DND-41 (cell line): ENCODE results near the gene NKX3-2.

Source experiments
- ATAC-seq: fragments of 200-7000 bp; cut with Tn5 transposase; 3 replicates; pipeline ENCODE4 v1.9.1; 2021; ENCODE audit warnings: low read depth; ENCODE audit not compliant: insufficient read depth
- DNase-seq: peaks from one replicate; pipeline ENCODE4 v3.0.0-alpha.2; 2020
- H2AFZ ChIP-seq: 2 replicates; pipeline ENCODE4 v1.6.0; 2012; ENCODE audit warnings: low read depth, low read length
- H3K27ac ChIP-seq: 2 replicates; pipeline ENCODE4 v1.5.1; 2012; ENCODE audit warnings: low read length, inconsistent platforms
- H3K27me3 ChIP-seq: fragments of 200-600 bp; sonication (generic); 2 replicates; pipeline ENCODE4 v1.6.0; 2012; ENCODE audit warnings: low read length, mild to moderate bottlenecking, inconsistent platforms; ENCODE audit not compliant: insufficient read depth, poor library complexity
- H3K36me3 ChIP-seq: 2 replicates; pipeline ENCODE4 v1.5.1; 2012; ENCODE audit warnings: low read length, inconsistent platforms; ENCODE audit not compliant: insufficient read depth
- H3K4me1 ChIP-seq: 2 replicates; pipeline ENCODE4 v1.5.1; 2012; ENCODE audit warnings: mild to moderate bottlenecking, low read length; ENCODE audit not compliant: insufficient read depth
- H3K4me2 ChIP-seq: 2 replicates; pipeline ENCODE4 v1.6.0; 2012; ENCODE audit warnings: mild to moderate bottlenecking, moderate library complexity, low read length, inconsistent platforms; ENCODE audit not compliant: insufficient read depth
- H3K4me3 ChIP-seq, 2 experiments: fragments of 200-600 bp in 1 of 2; shearing (Covaris generic) in 1 of 2; 2 replicates each; pipeline ENCODE4 v1.5.1; 2012 to 2016; ENCODE audit warnings: inconsistent platforms in 2 of 2, low read length in 2 of 2, mild to moderate bottlenecking in 2 of 2, low read depth in 1 of 2, moderate library complexity in 1 of 2
- H3K79me2 ChIP-seq: 2 replicates; pipeline ENCODE4 v1.6.0; 2012; ENCODE audit warnings: low read length, inconsistent platforms; ENCODE audit not compliant: insufficient read depth
- H3K9ac ChIP-seq: 2 replicates; pipeline ENCODE4 v1.6.0; 2012; ENCODE audit warnings: low read depth, mild to moderate bottlenecking, inconsistent platforms, low read length, moderate library complexity
- H3K9me3 ChIP-seq: 2 replicates; pipeline ENCODE4 v1.5.1; 2012; ENCODE audit warnings: low read length, moderate library complexity, mild to moderate bottlenecking, inconsistent platforms; ENCODE audit not compliant: insufficient read depth, severe bottlenecking
- H4K20me1 ChIP-seq: 2 replicates; pipeline ENCODE4 v1.6.0; 2012; ENCODE audit warnings: low read length; ENCODE audit not compliant: insufficient read depth
- EZH2 ChIP-seq: IDR thresholded peaks from 3 replicates; pipeline ENCODE4 v1.6.1; 2012; ENCODE audit warnings: borderline replicate concordance, low read depth, mild to moderate bottlenecking, moderate library complexity, low read length, inconsistent platforms; ENCODE audit not compliant: severe bottlenecking
- TF ChIP-seq, protein P1 (sequence below): IDR thresholded peaks from 2 replicates; pipeline ENCODE4 v1.5.1; 2012; ENCODE audit warnings: borderline replicate concordance, low read length, moderate library complexity, mild to moderate bottlenecking; ENCODE audit not compliant: poor library complexity, severe bottlenecking; ENCODE audit errors: extremely low read depth

Gene NKX3-2

DNA sequence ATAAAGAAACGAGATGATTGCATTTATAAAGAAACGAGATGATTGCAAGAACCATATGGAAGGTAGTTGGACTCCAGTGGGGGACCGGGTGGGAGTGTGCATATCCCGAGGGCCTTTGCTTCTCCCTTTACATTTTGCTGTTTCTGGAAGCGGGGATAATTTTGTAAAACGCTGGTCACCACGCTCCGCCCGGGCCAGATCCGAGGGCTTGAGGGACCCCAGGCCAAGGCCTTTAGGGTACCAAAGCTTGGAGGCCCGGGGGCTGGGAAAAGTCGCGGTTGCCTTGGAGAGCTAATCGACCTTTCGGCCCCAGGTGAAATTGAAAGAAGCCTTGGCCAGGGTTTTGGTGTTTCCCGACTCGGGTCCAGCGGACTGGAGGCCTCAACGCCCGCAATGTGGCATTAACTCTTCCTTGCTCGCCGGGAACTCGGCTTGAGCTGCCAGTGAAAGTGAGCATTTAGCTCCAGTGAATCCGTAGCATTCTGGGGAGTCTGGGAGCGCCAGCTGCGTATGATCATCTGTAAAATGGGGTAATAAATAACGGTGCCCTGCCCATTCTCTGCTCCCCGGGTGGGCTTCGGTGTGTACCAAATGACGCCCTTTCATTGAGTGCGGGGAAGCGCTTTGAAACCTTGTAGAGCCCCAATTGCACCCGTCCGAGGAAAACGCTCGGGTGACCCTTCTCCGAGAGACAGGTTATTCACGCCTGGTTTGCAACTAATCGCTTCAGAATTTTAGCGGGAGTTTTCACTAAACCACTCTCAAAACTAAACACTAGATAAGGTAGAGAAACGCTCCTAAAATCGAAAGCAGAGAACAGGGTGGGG, 4.5 kb downstream of the NKX3-2 start:
- no peak for ATAC-seq
- Histone ChIP-seq H3K9ac (no peak overlapping the region), H3K27me3 (no peaks in the 10 kb centered on the region), H3K4me2 (no peak overlapping the region), H3K27ac (no peak overlapping the region), H3K4me1 (no peaks in the 10 kb centered on the region), H3K4me3 (no peak overlapping the region), H2AFZ (no peak overlapping the region), H3K9me3 (peaks cover 13% of the 10 kb centered on the region), H3K79me2 (no peaks in the 10 kb centered on the region), H4K20me1 (no peaks in the 10 kb centered on the region), H3K36me3 (no peaks in the 10 kb centered on the region)
- DNase-seq, result no peak
- no peak for TF ChIP-seq EZH2
- TF ChIP-seq, protein P1, sequence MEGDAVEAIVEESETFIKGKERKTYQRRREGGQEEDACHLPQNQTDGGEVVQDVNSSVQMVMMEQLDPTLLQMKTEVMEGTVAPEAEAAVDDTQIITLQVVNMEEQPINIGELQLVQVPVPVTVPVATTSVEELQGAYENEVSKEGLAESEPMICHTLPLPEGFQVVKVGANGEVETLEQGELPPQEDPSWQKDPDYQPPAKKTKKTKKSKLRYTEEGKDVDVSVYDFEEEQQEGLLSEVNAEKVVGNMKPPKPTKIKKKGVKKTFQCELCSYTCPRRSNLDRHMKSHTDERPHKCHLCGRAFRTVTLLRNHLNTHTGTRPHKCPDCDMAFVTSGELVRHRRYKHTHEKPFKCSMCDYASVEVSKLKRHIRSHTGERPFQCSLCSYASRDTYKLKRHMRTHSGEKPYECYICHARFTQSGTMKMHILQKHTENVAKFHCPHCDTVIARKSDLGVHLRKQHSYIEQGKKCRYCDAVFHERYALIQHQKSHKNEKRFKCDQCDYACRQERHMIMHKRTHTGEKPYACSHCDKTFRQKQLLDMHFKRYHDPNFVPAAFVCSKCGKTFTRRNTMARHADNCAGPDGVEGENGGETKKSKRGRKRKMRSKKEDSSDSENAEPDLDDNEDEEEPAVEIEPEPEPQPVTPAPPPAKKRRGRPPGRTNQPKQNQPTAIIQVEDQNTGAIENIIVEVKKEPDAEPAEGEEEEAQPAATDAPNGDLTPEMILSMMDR, result no peak

DNA sequence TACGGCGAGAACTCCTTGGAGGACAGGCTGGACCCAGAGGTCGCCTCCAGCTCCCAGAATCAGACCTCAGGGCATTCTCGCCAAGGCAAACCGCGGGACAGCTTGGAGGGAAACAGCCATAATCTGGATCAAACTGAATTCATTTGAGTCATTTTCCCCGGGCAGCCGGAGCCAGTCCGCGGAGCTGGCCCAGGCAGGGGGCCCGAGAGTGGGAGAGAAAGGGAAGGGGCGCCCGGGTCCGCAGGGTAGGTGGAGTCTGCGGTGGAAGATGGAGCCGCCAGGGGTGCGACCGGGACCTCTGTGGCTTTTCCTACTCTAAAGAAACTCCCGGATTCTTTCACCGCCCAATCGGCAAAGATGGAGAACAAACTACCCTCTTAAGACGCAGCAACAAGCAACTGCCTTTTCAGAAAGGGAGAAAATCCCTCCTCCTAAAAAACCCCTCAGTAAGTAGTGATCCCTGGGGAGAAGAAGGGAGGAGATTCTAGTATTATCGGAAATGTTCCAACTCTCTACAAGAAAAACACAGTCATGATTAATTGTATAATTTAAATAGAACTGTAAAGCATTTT, 5.2 kb downstream of the NKX3-2 start:
- H3K27me3 ChIP-seq, result no peaks in the 10 kb centered on the region
- H3K4me1 ChIP-seq, result no peaks in the 10 kb centered on the region
- H3K36me3 ChIP-seq, result no peaks in the 10 kb centered on the region
- H3K79me2 ChIP-seq, result no peaks in the 10 kb centered on the region
- peaks cover 13% of the 10 kb centered on the region for H3K9me3 ChIP-seq
- ATAC-seq (no peak), DNase-seq (no peak)
- H3K27ac ChIP-seq, result no peak overlapping the region
- TF ChIP-seq EZH2, result no peak
- TF ChIP-seq, protein P1, result no peak
- no peak overlapping the region for H3K9ac ChIP-seq
- no peak overlapping the region for H3K4me2 ChIP-seq
- no peak overlapping the region for H2AFZ ChIP-seq
- no peaks in the 10 kb centered on the region for H4K20me1 ChIP-seq
- no peak overlapping the region for H3K4me3 ChIP-seq

DNA sequence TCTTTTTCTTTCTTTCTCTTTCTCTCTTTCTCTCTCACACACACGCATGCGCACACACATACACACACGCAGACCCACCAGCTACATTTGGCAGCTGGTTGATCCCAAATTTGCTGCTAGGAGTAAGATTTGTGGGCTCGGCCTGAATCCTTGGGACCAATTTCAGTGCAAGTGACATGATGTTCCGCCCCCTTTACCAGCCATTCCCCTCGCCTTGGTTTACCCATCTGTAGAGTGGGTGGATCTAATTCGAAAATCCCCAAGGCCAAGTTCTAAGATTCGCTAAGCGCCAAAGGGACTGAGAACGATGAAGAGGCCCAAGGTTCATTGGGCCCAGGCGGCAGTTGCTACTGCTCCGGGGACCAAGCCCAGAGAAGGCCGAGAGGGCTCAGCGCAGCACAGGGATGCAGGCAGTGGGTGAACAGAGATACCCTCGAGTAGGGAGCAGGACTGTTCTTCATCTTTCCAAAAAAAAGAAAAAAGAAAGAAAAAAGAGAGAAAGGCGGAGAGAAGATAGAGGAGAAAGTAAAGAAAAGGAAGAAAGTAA, 5.8 kb downstream of the NKX3-2 start:
- ATAC-seq, result no peak
- H3K4me2 ChIP-seq, result no peak overlapping the region
- TF ChIP-seq EZH2, result no peak
- no peaks in the 10 kb centered on the region for H3K79me2 ChIP-seq
- no peak for DNase-seq
- no peaks in the 10 kb centered on the region for H3K4me1 ChIP-seq
- no peaks in the 10 kb centered on the region for H4K20me1 ChIP-seq
- H3K27me3 ChIP-seq, result no peaks in the 10 kb centered on the region
- H3K36me3 ChIP-seq, result no peaks in the 10 kb centered on the region
- H2AFZ ChIP-seq, result no peak overlapping the region
- no peak overlapping the region for H3K27ac ChIP-seq
- H3K9me3 ChIP-seq, result peaks cover 9% of the 10 kb centered on the region
- H3K9ac ChIP-seq, result no peak overlapping the region
- no peak overlapping the region for H3K4me3 ChIP-seq

GRCh38 chr4:13537832-13538177, 6.5 kb downstream of the NKX3-2 start:
- Histone ChIP-seq H3K9ac (no peak overlapping the region), H3K9me3 (peaks cover 3% of the 10 kb centered on the region), H3K4me1 (no peaks in the 10 kb centered on the region), H4K20me1 (no peaks in the 10 kb centered on the region), H3K27me3 (no peaks in the 10 kb centered on the region), H3K36me3 (no peaks in the 10 kb centered on the region), H2AFZ (no peak overlapping the region), H3K79me2 (no peaks in the 10 kb centered on the region), H3K4me2 (no peak overlapping the region), H3K4me3 (no peak overlapping the region), H3K27ac (no peak overlapping the region)
- no peak for TF ChIP-seq EZH2
- ATAC-seq (no peak), DNase-seq (no peak)
